ENCODE measurements around the gene ARHGEF4.

Gene ARHGEF4

DNA sequence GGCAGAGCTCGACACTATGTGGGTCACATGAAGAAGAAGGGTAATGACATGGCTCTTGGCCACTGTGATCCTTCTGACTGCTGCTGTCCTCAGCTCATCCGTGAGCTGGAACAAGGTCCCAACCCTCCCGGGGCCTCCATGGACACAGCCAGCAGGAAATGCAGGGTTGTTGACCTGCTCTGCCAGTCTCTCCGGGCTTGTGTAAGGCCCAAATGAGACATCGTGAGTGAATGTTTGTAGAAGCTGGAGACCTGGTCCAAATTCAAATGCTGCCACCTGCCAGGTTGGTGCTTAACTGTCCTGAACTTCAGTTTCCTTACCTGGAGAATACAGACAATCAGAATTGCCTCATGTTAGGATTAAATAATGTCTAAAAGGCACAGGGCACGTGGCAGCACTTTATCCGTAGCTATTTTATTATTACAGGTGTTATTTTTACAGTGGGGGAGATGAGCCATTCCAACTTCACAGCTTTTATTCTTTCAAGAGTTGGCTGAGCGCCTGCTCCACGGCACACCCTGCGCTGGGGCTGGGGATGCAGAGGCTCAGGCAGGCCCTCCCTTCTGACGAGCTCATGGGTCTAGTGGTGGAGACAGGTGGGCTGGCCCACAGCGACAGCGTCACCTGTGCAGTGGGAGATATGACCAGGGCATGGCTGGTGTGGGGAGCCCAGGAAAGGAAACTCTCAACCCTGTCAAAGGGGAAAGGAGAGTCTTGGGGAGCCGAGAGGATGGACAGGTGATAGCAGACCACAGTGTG is 15.1 kb downstream of the ARHGEF4 start:
- no peak for DNase-seq (ENCODE audit: low read depth)

DNA sequence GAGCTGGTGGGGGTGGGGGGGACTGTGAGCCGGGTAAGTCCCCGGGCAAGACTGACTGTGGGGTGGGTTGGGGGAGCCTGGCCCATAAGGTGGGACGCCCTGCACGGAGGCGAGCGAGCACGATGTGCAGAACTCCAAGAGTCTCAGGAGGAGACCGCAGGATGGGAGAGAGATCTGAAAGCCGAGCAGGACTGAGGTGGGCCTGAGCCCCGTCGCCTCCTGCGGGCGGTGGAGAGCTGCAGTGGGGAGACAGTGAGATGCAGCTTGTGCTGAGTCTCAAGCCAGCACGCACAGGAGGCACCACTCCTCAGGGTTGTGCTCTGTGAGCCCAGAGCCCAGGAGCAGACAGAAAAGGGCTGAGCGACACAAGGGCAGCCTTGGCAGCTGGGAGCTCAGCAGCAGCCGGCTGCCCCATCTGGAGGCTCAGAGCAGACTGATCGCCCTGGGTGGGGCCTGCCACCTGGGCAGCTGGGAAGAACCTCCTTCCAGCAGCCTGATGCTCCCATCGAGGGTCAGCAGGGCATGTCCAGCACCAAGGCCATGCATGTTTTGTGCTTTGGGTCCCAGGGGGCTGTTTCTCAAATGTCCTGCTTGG is 15.9 kb downstream of the ARHGEF4 start:
- DNase-seq (ENCODE audit: low read depth): no peak

DNA sequence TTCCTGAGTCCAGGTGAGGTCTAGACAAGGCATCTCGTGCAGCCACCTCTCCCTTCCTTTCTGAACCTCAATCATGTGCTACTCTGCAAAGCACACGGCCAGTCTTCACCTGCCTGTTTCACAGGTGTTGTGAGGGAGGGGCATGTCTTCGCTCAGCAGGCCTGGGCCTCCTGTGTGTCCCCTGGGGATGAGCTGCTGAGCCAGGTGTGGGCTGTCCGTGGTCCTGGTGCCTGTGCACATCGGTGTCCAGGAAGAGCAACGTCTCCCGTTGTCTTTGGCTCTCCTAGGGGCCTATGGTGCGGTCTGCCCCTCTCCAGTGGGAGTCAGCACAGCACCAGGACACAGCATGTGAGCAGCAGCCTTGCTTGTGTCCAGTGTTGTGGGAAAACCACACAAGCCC is 16.7 kb downstream of the ARHGEF4 start:
- DNase-seq (ENCODE audit: low read depth): no peak

DNA sequence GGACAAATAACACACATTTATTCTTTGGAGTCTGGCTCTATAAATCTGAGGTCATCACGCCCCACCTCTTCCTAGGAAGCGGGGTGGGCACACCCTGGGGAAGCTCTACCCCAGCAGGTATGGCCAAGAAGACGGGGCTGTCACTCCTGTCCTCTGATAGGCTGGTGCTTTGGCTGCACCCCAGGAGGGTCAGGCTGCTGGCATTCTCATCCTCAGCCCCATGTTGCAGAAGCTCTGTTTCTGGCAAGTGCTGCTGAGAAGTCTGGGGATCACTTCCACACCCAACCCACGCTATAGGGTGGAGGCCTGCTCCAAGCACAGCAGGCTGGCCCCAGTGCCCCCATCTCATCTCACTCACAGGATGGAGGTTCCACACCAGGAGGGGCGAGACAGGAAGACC is 17.6 kb downstream of the ARHGEF4 start:
- DNase-seq (ENCODE audit: low read depth): no peak

DNA sequence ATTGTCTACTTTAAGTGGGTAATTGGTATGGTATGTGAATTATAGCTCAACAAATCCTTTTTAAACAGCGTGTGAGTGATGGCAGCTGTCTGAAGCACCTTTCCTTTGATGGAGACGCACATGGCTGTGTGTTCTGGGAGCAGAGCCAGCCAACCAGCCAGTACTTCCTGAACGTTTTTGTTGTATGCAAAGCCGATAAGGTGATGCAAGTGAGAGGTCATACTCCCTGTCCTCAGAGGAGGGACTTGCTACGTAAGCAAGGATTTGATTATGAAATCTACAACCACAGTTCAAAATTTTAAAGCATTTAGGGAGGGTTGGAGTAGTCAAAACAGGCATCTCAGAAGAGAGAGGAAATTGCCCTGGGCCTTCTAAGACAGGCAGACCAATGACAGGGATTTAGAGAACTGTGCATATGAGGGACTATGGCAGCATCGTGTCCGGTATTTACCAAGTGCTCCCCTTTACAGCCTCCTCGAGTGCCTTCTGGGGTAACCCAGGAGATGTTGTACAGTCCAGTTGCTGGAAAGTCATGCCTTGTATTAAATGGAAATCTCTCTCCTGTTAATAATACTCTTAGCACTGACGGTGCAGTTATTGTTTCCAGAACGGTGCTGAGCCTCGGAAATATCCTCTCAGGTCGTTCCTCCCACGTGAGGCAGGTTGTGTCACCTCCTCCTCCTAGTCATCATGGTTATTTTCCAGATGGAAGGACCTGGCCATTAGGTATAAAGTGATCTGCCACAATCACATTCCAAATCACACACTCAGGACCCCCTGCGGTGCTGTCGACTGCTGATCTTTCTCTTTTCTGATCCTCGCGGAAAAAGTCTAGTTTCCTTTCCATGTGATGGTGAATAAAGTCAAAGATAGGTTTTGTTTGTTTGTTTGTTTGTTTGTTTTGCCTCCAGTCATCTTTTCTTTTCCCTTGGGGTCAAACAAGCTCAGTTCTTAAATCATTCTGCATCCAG is 28.4 kb downstream of the ARHGEF4 start:
- DNase-seq (ENCODE audit: low read depth): no peak

DNA sequence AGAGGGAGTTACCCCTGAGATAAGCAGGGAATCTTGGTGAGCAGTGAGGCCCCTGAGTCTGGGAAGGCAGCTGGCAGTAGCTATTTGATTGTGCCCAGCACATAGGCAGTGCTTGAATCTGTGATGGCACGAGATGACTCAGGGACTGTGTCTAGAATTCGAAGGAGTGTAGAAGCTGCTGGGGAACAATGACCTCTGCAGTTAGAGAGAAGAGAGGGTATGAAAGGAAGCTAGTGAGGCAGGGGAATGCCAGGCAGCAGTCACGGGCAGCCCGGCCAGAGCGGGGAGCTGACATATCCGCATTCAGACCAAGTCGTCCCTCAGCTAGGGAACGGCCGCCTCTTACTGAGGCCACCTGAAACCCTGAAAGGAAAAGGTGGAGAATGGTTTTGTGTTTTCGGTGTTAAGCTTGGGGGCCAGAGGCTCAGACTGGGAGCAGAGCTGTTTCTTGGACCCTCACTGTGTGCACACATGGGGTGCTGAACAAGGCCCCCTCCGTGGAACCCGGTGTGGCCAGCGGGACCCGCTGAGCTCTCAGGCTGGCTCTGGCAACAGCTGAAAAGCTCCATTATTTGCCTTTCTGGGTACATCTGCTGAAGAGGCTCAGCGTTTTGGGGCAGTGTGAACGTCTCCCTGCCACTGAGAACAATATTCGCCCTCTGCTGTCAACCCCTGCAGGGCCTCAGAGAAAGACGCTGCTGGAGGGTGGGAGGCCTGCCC is 32.9 kb downstream of the ARHGEF4 start:
- no peak for DNase-seq (ENCODE audit: low read depth)

DNA sequence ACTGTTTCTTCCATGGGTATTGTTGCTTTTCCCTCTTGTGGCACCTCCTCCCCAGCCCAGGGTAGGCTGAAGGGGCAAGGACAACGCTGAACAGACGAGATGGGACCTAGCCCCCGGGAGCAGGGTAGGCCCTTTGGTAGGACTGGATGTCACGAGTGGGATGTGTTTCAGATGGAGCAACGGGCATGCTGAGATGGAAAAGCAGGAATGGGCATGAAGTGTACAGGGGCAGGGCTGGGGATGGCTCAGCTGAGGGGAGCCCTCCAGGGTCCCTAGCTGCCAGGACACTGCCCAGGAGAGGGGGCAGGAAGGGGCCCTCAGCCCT is 33.4 kb downstream of the ARHGEF4 start:
- no peak for DNase-seq (ENCODE audit: low read depth)

DNA sequence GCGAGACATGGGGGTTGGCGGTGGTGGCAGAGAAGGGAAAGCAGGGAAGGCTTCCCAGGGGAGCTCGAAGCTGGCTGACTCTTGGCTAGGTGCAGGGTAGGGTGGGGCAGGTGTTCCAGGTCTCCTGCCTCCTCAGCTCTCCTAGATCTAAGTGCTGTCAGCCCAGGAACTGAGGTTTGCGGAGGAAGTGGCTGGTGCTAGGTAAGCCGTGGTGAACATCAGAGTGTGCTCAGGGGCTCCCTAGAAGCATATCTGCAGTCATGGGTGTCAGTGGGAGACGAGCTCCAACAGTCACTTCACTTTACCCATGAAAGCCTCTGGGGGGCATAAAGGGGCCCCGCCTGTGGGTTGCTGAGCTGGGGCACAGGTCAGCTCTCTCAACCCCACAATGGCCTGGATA is 34.1 kb downstream of the ARHGEF4 start:
- no peak for DNase-seq (ENCODE audit: low read depth)

DNA sequence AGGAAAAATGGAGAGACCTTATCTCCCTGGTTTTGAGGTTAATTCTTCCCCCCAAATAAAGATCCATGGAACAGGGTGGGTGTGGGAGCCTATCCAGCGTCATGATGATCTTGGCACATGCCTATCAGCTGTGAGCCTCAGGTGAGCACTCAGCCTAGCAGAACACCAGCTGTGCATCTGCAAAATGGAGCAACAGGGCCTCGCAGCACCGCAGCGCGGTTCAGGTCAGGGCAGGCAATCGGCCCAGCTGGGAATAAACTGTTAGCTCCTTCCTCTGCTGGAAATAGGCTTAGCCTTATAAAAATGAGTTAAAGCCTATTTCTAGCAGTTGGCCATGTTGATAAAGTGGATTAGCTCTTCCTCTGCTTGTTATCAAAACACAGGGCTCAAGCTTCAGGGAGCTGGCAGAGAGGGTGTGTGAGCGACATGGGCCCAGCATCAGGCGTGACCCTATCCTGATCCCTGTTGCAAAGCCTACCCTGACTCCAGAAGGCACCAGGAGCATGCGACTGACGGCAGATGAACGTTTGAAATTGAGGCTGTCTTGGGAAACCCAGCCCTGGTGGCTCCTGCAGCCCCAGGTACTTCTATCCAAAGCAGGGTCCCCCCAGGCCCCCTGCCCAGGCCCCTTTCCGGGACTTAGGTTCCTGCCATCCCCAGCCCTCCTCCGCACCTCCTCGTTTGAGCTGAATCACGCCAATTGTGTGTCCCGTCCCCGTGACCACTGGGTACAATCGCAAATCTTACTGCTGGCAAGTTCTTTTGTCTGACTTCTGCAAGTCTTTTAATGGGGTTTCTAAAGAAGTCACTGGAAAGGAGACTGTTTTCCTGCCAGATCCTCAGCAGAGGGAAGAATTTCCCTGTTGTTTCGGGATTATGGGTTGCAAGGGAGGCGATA is 35.4 kb downstream of the ARHGEF4 start:
- no peak for DNase-seq (ENCODE audit: low read depth)

DNA sequence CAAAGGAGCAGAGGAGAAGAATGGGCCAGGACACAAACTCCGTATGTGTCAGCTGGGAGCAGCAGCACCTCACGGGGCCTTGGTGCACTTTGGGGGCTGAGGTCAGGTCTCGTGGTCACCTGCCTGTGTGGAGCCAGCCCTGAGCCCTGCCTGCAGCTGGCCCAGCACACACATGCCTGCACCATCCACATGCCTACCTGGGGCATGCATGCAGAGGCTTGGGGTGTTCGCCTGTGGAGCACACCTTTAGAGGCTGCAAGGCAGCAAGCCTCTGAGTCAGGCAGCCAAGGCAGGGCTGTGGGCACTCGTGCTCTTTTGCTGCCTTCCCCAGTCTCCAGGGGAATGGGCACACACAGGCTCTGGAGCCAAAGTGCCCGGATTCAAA is 36.0 kb downstream of the ARHGEF4 start:
- DNase-seq (ENCODE audit: low read depth): no peak

DNA sequence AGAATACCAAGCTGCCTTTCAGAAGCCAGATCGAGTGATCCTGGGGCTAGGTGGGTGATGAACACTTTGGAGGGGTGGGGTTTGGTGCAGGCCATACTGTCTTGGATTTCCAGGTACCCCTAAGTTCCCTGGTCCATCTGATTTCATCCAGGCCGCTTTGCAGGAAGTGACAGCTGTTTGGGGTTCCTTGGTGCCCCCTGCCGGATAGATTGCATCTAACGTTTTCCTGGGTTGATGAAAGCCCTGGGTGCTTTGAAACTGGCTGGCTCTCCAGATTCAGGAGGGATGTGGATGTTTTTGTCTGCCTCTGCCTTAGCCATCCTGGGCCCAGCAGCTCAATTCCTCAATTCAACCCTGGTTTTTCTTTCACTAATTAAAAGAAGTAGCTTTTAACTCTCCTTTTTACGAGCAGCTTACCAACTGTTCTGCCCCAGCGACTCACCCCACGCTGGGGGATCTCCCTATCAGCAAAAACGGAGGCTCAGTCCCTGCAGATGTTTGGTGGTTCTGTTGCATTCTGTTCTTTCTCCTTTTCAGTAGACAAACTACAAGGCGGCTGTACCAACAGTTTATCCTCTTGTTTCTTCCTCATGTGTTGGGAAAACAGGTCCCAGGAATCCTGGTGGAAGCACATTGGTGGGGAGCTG is 37.1 kb downstream of the ARHGEF4 start:
- peak; percentile 54 for DNase-seq (ENCODE audit: low read depth)

DNA sequence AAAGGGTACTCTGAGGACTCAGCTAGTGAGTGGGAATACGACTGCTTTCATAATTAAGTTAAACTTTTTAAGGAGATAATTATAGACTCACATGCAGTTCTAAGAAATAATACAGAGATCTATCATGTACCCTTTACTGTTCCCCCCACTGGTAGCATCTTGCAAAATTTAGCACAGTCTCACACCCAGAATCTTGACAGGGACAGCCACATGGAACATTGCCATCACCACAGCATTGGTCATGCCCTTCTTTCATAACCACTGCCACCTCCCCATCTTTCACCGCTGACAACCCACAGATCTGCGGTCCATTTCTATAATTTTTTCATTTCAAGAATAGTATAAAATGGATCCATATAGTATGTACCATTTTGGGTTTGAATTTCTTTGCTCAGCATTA is 37.8 kb downstream of the ARHGEF4 start:
- no peak for DNase-seq (ENCODE audit: low read depth)

DNA sequence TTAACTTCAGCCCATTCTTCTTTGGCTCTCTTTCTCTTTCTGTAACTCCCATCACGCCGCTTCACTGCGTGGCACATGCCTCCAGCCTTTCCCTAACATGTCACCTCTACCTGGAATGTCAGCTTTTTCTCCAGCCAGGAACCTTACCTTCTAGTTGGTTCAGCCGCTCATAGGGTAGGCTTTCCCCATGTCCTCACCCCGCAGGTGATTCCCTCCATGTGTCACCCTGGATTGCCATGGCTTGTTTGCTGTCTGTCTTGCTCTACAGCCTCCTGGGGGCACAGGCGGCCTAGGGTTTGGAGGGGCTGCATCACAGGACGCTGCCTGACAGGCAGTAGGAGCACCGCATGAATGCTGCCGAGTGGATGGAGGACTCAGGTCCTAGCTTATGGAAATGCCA is 39.2 kb downstream of the ARHGEF4 start:
- no peak for DNase-seq (ENCODE audit: low read depth)

DNA sequence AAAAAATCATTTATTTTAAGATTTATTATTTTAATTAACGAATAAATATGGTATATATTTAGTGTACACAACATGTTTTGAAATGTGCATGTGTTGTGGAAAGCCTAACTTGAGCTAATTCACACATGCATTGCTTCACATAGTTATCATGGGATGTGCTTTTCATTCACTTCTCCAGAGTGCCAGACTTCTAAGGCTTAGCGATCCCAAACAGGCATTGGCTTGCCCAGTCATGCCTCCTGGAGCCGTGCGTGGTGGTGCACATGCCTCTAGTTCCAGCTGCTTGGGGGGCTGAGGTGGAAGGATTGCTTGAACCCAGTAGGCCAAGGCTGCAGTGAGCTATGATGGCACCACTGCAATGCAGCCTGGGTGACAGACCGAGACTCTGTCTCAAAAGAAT is 40.5 kb downstream of the ARHGEF4 start:
- DNase-seq (ENCODE audit: low read depth): no peak

DNA sequence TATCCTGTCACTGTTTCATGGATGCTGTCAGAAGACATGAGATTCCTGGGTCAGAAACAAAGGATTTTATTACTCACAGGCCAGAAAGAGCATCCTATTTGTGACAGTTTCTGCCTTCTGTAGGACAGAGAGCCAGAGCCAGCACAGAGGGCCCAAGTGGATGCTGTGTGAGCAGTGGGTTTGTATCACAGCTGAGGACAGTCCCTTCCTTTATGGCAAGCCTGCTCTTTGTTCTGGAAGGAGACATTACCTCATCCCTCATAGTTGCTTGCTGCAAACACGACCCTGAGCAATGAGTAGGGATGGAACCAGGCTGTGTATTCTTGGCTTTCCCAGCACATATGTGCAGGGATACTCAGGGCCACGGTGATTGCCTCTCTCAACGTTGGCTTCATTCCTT is 41.6 kb downstream of the ARHGEF4 start:
- no peak for DNase-seq (ENCODE audit: low read depth)

DNA sequence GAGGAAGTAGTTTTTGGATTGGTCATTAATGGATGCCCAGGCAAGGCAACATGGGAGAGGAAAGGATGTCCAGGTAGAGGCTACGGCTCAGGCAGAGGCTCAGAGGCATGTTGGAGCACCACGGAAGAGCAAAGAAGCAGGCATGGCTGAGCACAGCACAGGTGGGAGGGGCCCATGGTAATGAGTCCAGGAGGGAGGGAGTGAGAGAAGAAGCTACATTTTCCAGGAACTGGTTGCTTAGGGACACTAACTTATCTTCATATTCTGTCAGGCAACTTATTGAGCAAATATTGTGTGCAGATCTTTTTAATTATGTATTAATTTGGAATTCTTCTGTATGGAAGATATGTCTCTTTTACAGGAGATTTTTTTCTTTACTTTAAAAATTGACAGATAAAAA is 42.2 kb downstream of the ARHGEF4 start:
- no peak for DNase-seq (ENCODE audit: low read depth)

DNA sequence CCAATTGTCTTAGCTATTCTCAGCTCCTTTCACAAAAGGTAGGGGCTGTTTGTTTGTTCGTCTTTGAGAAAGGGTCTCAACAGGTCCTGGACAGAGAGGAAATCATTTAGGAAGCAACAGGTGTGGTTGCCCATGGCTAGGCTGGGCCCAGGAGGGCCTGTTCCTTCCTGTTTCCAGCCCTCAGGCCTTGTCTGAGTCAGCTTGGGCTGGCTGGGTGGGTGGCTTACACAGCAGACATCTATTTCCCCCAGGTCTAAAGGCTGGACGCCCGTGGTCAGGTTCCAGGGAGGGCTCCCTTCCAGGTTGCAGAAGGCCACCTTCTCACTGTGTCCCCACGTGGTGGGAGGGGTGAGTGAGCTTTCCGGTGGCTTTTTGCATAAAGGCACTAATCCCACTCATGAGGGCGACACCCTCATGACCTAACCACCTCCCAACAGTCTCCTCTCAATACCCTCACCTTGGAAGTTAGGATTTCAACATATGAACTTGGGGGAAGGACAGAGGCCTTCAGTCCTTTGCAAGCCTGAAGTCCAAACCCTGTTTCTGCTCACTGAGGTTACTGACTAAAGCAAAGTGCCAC is 45.5 kb downstream of the ARHGEF4 start:
- DNase-seq (ENCODE audit: low read depth): no peak

DNA sequence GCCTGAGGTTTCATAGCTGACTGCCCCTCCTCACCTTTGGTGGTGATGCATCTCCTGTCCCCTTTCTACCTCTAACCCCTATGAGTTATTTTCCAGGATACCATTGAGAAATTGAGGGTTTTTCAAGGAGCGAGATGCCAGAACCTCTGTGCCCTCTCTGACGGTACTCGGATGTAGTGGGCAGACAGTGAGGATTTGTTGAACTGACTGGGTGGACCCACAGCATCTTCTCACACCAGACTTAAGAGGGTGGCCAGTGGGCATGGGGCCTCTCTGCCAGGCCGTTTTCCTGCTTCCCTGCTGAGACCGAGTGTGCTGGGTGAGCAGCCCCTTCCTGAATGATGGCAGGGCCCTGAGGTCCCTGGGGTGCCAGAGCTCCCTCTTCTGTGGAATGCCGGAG is 46.3 kb downstream of the ARHGEF4 start:
- no peak for DNase-seq (ENCODE audit: low read depth)

DNA sequence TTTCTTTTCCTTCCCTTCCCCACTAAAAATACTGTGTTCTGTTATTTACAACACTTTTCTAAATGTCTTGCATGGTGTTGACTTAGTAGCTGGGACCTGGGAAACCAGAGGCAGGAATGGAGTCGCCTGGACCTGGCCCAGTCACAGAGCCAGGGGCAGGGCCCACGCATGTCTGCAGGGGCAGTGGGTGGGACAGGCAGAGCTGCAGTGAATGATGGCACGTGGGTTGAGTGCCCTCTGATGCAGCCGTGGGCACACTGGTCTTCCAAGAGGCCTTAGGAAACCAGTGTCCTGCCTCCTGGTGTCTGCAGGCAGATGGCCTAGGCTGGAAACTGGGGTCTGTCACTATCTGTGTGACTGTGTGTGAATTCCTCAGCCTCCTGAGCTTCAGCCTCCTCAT is 46.8 kb downstream of the ARHGEF4 start:
- no peak for DNase-seq (ENCODE audit: low read depth)

DNA sequence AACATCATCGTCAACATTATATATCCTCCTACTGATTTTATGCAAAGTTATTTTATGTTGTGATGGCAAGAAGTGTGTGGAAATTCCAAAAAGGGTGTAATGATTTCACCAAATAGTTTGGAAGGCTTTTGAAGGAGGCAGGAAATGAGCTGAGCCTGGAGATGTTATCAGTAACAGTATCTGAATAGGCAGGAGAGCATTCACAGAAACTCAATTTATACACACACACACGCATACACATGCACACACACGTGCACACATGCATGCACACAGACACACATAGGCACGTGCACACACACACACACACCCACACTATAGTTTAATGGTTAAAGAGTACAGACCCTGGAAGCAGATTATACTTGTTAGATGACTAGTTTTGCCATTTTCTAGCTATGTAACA is 47.3 kb downstream of the ARHGEF4 start:
- DNase-seq (ENCODE audit: low read depth): no peak

DNA sequence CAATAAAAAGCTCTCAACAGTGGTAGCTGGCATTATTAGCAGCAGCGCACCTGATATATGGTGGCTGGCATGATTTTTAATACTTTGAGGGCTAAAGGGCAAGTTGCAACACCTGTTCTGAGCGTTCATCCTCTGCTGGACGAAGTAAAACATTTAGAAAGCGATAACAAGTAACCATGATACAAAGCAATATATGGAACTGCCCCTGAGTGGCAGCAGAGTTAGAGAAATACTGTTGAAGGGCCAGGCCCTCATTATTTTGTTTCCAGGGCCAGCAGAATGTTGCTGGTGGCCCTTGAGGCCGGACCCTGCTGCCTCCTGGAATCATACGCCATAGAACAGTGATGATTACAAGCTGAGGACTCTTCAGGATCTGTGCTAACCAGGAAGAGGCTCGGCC is 47.8 kb downstream of the ARHGEF4 start:
- no peak for DNase-seq (ENCODE audit: low read depth)
